GM18951 (cell line): ENCODE results near the gene IQCB1.
"Not testable (repeated sequence)": the region's sequence is repeated elsewhere in the genome, so short reads cannot be mapped to it uniquely, and the experiment has no call there.

Source experiments
- POLR2A ChIP-seq: IDR thresholded peaks from 4 replicates; pipeline ENCODE4 v1.6.1; 2011; ENCODE audit warnings: mild to moderate bottlenecking; ENCODE audit not compliant: insufficient read length, insufficient read depth; ENCODE audit errors: extremely low read depth
- in situ Hi-C: fragments of 300-500 bp; cut with MboI; formaldehyde crosslinking; loops from one replicate; pipeline ENCODE4 v1.12.0; 2022; ENCODE audit warnings: low sequenced_read_pairs, mixed read lengths, inconsistent platforms; ENCODE audit not compliant: unreplicated experiment

IQCB1 gene

DNA sequence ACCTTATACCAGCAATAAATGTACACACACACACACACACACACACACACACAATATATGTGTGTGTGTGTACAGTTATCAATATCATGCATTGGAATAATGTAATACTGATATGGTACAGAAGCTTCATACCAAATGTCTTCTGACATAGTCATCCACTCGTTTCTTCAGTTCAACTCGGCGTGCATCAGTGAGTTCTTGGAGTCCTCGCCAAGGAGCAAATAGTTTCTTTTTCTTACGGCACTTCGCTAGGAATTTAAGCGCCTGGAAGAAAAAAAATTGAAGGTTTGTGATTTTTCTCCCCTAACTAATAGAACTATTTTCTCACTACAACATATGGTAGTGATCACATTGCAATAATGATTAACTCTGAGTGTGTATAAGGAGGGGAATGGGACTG is 53.2 kb downstream of the IQCB1 start:
- no peak for TF ChIP-seq POLR2A
- in situ Hi-C loops = no loop called here

GRCh38 chr3:121775095-121775494 is 59.8 kb downstream of the IQCB1 start:
- in situ Hi-C loops = not testable (repeated sequence)

DNA sequence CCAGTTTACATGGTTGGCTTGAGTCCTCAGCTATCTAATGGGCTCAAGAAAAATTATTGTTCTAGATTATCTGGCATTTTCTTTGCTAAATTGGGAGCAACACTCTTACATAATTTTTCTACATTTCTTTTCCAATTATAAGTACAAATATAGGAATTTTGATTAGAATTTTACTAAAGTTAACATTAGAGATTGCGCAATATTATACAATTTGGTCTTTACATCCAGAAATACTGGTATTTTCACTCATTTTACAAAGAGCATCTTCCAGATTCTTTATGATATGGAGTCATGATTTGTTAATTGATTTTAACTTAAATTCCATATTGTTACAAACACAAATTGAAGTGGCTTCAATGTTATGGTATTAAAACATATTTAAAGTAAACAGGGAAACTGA is 65.6 kb downstream of the IQCB1 start:
- TF ChIP-seq POLR2A = no peak
- in situ Hi-C loops = no loop called here

GRCh38 chr3:121768452-121768851 is 66.4 kb downstream of the IQCB1 start:
- TF ChIP-seq POLR2A = no peak
- in situ Hi-C loops = no loop called here

DNA sequence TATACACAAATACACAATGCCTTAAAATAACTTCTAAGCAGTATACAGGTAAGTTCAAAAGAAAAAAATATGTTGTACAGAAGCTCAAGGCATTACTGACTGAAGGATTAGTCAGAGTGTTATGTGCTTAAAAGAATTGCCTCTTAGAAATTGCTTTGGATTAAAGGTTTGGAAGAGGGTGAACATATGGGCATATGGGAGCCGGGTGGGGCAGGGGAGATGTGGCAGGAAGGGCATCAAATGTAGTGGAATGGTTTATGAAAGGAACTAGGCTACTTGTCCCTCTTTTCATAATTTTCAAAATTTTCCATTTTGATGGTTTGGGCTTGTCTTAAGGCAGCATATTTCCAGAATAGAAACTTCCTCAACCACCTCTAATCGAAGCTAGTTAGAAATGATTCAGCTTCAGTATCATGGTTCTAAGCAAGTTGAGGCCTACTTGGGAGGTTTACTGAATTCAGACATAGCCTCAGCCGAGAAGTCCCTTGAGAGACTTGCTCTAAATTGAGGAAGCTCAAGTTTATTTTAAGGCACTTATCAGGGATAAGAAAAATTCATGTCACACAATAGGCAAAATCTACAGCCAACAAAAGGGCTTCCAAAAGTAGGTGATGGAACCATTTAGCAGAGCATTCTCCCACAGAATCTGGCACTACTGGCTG is 75.2 kb downstream of the IQCB1 start:
- in situ Hi-C loops = no loop called here
- TF ChIP-seq POLR2A = no peak

- TF ChIP-seq POLR2A = no peak
- in situ Hi-C loops = no loop called here
Measured at GRCh38 chr3:121758727-121759450, 76.0 kb downstream of the IQCB1 start.

DNA sequence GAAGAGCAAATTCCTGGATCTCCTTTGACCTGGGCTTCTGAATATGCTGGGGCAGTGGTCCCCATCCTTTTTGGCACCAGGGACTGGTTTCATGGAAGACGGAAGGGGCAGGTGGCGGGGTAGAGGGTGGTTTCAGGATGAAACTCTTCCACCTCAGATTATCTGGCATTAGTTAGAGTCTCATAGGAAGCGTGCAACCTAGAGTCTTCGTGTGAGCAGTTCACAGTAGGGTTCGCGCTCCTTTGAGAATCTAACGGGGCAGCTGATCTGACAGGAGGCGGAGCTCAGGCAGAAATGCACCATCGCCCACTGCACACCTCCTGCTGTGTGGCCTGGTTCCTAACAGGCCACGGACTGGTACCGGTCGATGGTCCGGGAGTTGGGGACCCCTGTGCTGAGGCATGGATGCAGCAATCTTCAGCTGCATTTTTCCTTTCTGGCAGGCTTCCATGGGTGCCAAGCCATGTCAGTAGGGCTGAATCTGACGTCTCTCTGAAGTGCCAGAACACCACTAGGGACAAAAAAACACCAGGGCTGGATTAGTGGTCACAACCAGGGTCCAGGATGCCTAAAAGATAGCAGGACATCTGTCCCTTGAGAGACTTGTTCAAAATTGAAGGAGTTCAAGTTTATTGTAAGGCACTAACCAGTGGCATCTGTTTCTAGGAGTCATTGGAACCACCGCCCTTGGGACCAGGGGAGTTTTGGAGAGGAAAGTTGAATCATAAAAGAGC is 76.9 kb downstream of the IQCB1 start:
- in situ Hi-C loops = no loop called here
- TF ChIP-seq POLR2A = no peak

- no peak for TF ChIP-seq POLR2A
- in situ Hi-C loops = no loop called here
Measured at GRCh38 chr3:121757087-121757811, 77.6 kb downstream of the IQCB1 start.

GRCh38 chr3:121752772-121753171 is 82.1 kb downstream of the IQCB1 start:
- in situ Hi-C loops = no loop called here
- TF ChIP-seq POLR2A = no peak

GRCh38 chr3:121752261-121752660 is 82.6 kb downstream of the IQCB1 start:
- no peak for TF ChIP-seq POLR2A
- in situ Hi-C loops = no loop called here

GRCh38 chr3:121750087-121750415 is 84.8 kb downstream of the IQCB1 start:
- in situ Hi-C loops = no loop called here
- TF ChIP-seq POLR2A = no peak

DNA sequence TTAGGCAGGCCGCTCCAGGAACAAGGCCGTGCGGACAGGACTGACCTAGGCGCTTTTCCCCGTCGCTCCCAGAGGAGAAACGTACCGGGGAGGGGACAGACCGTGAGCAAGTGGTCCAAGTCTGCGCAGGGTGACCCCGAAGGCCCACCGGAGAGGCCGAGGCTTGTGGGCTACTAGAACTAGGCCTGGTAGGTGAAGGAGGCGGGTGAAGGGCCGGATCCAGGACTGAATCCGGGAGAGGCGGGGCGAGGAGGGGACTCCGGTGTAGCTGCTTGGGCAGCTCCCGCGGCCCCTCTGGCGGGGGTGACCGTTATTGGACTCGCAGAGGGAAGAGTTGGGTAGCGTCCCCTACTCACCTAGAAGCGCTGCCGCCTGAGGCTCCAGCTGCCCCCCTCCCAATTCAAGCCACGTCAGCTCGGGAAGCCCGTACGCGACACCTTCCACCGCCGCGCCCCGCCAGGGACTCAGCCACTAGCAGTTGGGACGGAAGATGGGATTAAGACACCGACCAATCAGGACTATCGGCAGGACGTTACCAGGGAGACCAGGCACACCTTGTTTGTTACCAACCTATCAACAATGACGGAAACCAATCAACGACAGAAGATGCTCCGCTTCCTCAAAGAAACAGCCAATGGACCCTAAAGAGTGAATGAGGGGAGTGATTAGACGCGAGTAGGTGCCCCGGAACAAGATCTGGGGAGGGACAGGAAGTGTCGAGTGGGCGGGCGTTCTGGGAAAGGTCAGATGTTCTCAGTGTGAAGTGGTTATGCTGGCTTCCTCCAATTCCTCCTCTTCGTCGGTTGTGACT is 85.4 kb downstream of the IQCB1 start, which contains the start of gene GOLGB1:
Gene GOLGB1 (minus strand): TSS at position 466 of the 811 bp plus-strand sequence. CDS start 18,770 bp downstream, outside the sequence.
- in situ Hi-C loops = no loop called here
- TF ChIP-seq POLR2A = peak; percentile 96
